ENCODE data around the gene VPS41.
"Not testable (repeated sequence)": the region's sequence is repeated elsewhere in the genome, so short reads cannot be mapped to it uniquely, and the experiment has no call there.

The VPS41 gene

GRCh38 chr7:38873433-38873832 is 35.6 kb downstream of the VPS41 start:
- in situ Hi-C loops (cut with HindIII; ENCODE audit: low pct_ligation_motif_present, low pct_unique_long_range_greater_than_20kb, low sequenced_read_pairs), result no loop called here
- DNase-seq, result no peak

- in situ Hi-C loops (cut with HindIII; ENCODE audit: low pct_ligation_motif_present, low pct_unique_long_range_greater_than_20kb, low sequenced_read_pairs), result no loop called here
- no peak for DNase-seq
These were observed 36.8 kb downstream of the VPS41 start for GRCh38 chr7:38872202-38872601.

GRCh38 chr7:38870147-38870546 is 38.8 kb downstream of the VPS41 start:
- DNase-seq, result no peak
- in situ Hi-C loops (cut with HindIII; ENCODE audit: low pct_ligation_motif_present, low pct_unique_long_range_greater_than_20kb, low sequenced_read_pairs), result no loop called here

- DNase-seq, result peak; percentile 74
- in situ Hi-C loops (cut with HindIII; ENCODE audit: low pct_ligation_motif_present, low pct_unique_long_range_greater_than_20kb, low sequenced_read_pairs), result no loop called here
These were observed 45.2 kb downstream of the VPS41 start for GRCh38 chr7:38863601-38864291.

- in situ Hi-C loops (cut with HindIII; ENCODE audit: low pct_ligation_motif_present, low pct_unique_long_range_greater_than_20kb, low sequenced_read_pairs), result no loop called here
- DNase-seq, result no peak
These were observed 46.3 kb downstream of the VPS41 start for GRCh38 chr7:38862666-38863065.

- in situ Hi-C loops (cut with HindIII; ENCODE audit: low pct_ligation_motif_present, low pct_unique_long_range_greater_than_20kb, low sequenced_read_pairs), result no loop called here
- no peak for DNase-seq
These were observed 50.6 kb downstream of the VPS41 start for GRCh38 chr7:38858259-38858884.

- no peak for DNase-seq
- in situ Hi-C loops (cut with HindIII; ENCODE audit: low pct_ligation_motif_present, low pct_unique_long_range_greater_than_20kb, low sequenced_read_pairs), result no loop called here
These were observed 53.1 kb downstream of the VPS41 start for GRCh38 chr7:38855867-38856266.

- in situ Hi-C loops (cut with HindIII; ENCODE audit: low pct_ligation_motif_present, low pct_unique_long_range_greater_than_20kb, low sequenced_read_pairs), result no loop called here
- DNase-seq, result no peak
These were observed 53.6 kb downstream of the VPS41 start for GRCh38 chr7:38855386-38855785.

GRCh38 chr7:38854947-38855346 is 54.0 kb downstream of the VPS41 start:
- in situ Hi-C loops (cut with HindIII; ENCODE audit: low pct_ligation_motif_present, low pct_unique_long_range_greater_than_20kb, low sequenced_read_pairs); DNase-seq: not testable (repeated sequence)

GRCh38 chr7:38851321-38851720 is 57.7 kb downstream of the VPS41 start:
- in situ Hi-C loops (cut with HindIII; ENCODE audit: low pct_ligation_motif_present, low pct_unique_long_range_greater_than_20kb, low sequenced_read_pairs), result no loop called here
- DNase-seq, result no peak

- no peak for DNase-seq
- in situ Hi-C loops (cut with HindIII; ENCODE audit: low pct_ligation_motif_present, low pct_unique_long_range_greater_than_20kb, low sequenced_read_pairs), result no loop called here
These were observed 62.7 kb downstream of the VPS41 start for GRCh38 chr7:38846280-38846679.

- no peak for DNase-seq
- in situ Hi-C loops (cut with HindIII; ENCODE audit: low pct_ligation_motif_present, low pct_unique_long_range_greater_than_20kb, low sequenced_read_pairs), result no loop called here
These were observed 63.9 kb downstream of the VPS41 start for GRCh38 chr7:38844952-38845563.

- DNase-seq, result no peak
- in situ Hi-C loops (cut with HindIII; ENCODE audit: low pct_ligation_motif_present, low pct_unique_long_range_greater_than_20kb, low sequenced_read_pairs), result no loop called here
These were observed 66.2 kb downstream of the VPS41 start for GRCh38 chr7:38842746-38843145.

GRCh38 chr7:38840736-38841460 is 68.1 kb downstream of the VPS41 start:
- in situ Hi-C loops (cut with HindIII; ENCODE audit: low pct_ligation_motif_present, low pct_unique_long_range_greater_than_20kb, low sequenced_read_pairs), result no loop called here
- peak; percentile 51 for DNase-seq

GRCh38 chr7:38839851-38840250 is 69.1 kb downstream of the VPS41 start:
- no peak for DNase-seq
- in situ Hi-C loops (cut with HindIII; ENCODE audit: low pct_ligation_motif_present, low pct_unique_long_range_greater_than_20kb, low sequenced_read_pairs), result no loop called here

- in situ Hi-C loops (cut with HindIII; ENCODE audit: low pct_ligation_motif_present, low pct_unique_long_range_greater_than_20kb, low sequenced_read_pairs), result no loop called here
These were observed 70.1 kb downstream of the VPS41 start for GRCh38 chr7:38838725-38839385.

GRCh38 chr7:38834357-38834756 is 74.6 kb downstream of the VPS41 start:
- in situ Hi-C loops (cut with HindIII; ENCODE audit: low pct_ligation_motif_present, low pct_unique_long_range_greater_than_20kb, low sequenced_read_pairs), result no loop called here

More at GRCh38 chr7:38838725-38839385, 70.1 kb downstream of the VPS41 start:
- DNase-seq, result no peak

GRCh38 chr7:38833329-38833728 is 75.7 kb downstream of the VPS41 start:
- DNase-seq, result no peak
- in situ Hi-C loops (cut with HindIII; ENCODE audit: low pct_ligation_motif_present, low pct_unique_long_range_greater_than_20kb, low sequenced_read_pairs), result no loop called here

More at GRCh38 chr7:38834357-38834756, 74.6 kb downstream of the VPS41 start:
- DNase-seq, result no peak

Data from ACHN (cell line).